K562 (cell line): ENCODE results near the gene ZC3H12A. TPM values are rescaled to one million over a fixed set of nuclear protein-coding genes. Genes with fewer than 3 reads are reported as not detected.

Experiments used
- ADNP ChIP-seq: fragments of 200-800 bp; sonication (Bioruptor generic); IDR thresholded peaks from 2 replicates; pipeline ENCODE4 v1.6.1; 2016; ENCODE audit warnings: missing genetic modification characterization, missing compliant biosample characterization
- CBX1 ChIP-seq: sonication (generic); IDR thresholded peaks from 2 replicates; pipeline ENCODE4 v1.6.1; 2016; ENCODE audit warnings: antibody characterized with exemption, low read depth, mild to moderate bottlenecking
- ILF3 ChIP-seq: fragments of 450-650 bp; IDR thresholded peaks from 2 replicates; pipeline ENCODE4 v1.6.1; 2018; ENCODE audit warnings: antibody characterized with exemption, mild to moderate bottlenecking, moderate library complexity, borderline replicate concordance
- SAP30 ChIP-seq: fragments of 200-600 bp; sonication (generic); IDR thresholded peaks from 2 replicates; pipeline ENCODE4 v1.6.1; 2012; ENCODE audit warnings: borderline replicate concordance, low read depth, mild to moderate bottlenecking, moderate library complexity, low read length, control low read depth, inconsistent platforms; ENCODE audit not compliant: insufficient read depth, poor library complexity, severe bottlenecking
- SRF ChIP-seq, 2 experiments: fragments of 250-450, 450-650 bp in 1 of 2; sonication (Bioruptor Pico) in 1 of 2; sonication (generic) in 1 of 2; formaldehyde crosslinking; IDR thresholded peaks; 2 replicates each; pipeline versions ENCODE4 v1.5.0 to v1.5.1; 2020 to 2022; ENCODE audit warnings: mild to moderate bottlenecking in 1 of 2, missing genetic modification reagents in 1 of 2
- ZNF239 ChIP-seq: fragments of 250-450 bp; sonication (Bioruptor Pico); IDR thresholded peaks from 2 replicates; pipeline ENCODE4 v1.4.0; 2020; ENCODE audit warnings: mild to moderate bottlenecking
- ZNF551 ChIP-seq: fragments of 250-450 bp; sonication (Bioruptor Pico); IDR thresholded peaks from 2 replicates; pipeline ENCODE4 v1.5.0; 2021; ENCODE audit warnings: mild to moderate bottlenecking, moderate library complexity
- ZNF696 ChIP-seq: fragments of 250-450 bp; sonication (Bioruptor Pico); conservative IDR thresholded peaks from 2 replicates; pipeline ENCODE4 v1.4.0; 2020; ENCODE audit warnings: mild to moderate bottlenecking, moderate library complexity
- ZNF76 ChIP-seq: fragments of 250-450 bp; sonication (Bioruptor Pico); IDR thresholded peaks from 2 replicates; pipeline ENCODE4 v1.4.0; 2020; ENCODE audit warnings: mild to moderate bottlenecking, moderate library complexity, borderline replicate concordance
- polyA plus RNA-seq, 8 experiments: library from polyadenylated mRNA; depleted of rRNA in 4 of 8; stranded (reverse) in 5 of 8; unstranded in 3 of 8; fragments of >200 nt; fragmentation: Nextera tagmentation in 2 of 8; fragmentation: Illumina TruSeq in 1 of 8; extraction: Ambion mirVana in 2 of 8; extraction: Trizol in 1 of 8; gene quantifications; 2 replicates each; pipeline versions ENCODE4 v1.2.1 to v1.2.3, GENCODE V29; 2011 to 2014; ENCODE audit warnings: inconsistent platforms in 1 of 8, missing spikeins in 1 of 8
- total RNA-seq, 7 experiments: library from RNA; depleted of rRNA in 6 of 7; stranded (reverse); fragments of >200 nt in 6 of 7; fragmentation: Illumina TruSeq in 2 of 7; extraction: Trizol in 2 of 7; gene quantifications; 2 replicates each; pipeline versions ENCODE4 v1.2.1 to v1.2.3, GENCODE V29; 2011 to 2021; ENCODE audit warnings: low replicate concordance in 1 of 7
- TF ChIP-seq, protein P1 (sequence below), 3 experiments: fragments of 200-800 bp in 1 of 3; fragments of 250-450 bp in 1 of 3; fragments of 450-650 bp in 1 of 3; sonication (Bioruptor Pico) in 1 of 3; sonication (Bioruptor generic) in 1 of 3; formaldehyde crosslinking in 1 of 3; IDR thresholded peaks; 2 replicates each; pipeline versions ENCODE4 v1.6.1 to v1.8.0; 2016 to 2022; ENCODE audit warnings: mild to moderate bottlenecking in 2 of 3, missing genetic modification characterization in 2 of 3, missing compliant biosample characterization in 1 of 3, moderate library complexity in 1 of 3
- TF ChIP-seq, protein P2 (sequence below): sonication (generic); formaldehyde crosslinking; IDR thresholded peaks from 2 replicates; pipeline ENCODE4 v1.8.0; 2022; ENCODE audit warnings: mild to moderate bottlenecking, missing genetic modification reagents
- TF ChIP-seq, protein P3 (sequence below), 2 experiments: IDR thresholded peaks; 2 replicates each; pipeline ENCODE4 v1.6.1; 2012; ENCODE audit warnings: improper control_type of control experiment in 2 of 2, low read depth in 2 of 2, low read length in 2 of 2, borderline replicate concordance in 1 of 2

Gene ZC3H12A
- total and polyA plus RNA-seq, 9 of the 15 experiments (the other 6 are each of a cell fraction or from before 2014, with no cell fraction given) = 0.14 to 9.4 (median 6.7) TPM

DNA sequence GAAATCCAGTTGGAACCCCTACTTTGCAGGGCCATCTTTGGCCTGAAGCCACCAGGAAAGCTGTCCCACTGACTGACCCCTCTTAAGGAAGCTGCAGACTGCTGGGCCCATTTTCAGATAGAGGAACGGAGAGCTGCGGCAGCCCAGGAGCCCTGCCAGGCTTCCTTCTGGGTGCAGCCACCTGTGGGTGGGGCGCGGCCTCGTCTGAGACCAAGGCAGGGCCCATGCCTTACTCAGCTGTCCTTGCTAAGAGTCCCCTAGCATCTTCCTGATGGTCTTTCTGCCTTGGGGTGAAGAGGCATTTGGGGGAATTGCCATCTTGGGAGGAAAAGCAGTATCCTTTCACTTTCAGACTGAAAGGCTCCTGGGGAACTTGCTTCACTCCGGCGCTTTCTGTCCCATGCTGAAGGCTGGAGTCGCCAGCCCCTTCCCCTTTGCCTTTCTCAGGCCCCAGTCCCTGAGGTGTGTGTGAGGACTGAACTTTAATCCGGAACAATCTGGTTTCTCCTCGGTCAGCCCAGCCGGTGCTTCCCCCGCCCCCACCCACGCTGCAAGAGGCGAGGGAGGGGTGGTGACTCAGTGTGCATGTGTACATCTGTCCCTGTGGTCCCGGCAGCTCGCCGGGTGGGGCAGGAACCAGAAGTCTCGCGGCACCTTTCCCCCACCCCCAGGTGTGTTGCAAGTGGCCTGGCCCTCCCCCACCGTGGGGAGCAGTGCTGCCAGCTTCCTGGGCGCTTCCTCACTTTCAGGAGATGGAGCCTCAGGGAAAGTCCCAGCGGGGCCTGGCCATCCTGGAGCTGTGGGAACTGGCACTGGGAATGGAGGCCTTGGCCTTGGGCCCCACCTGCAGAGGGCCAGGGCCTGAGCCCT is 5.1 kb downstream of the ZC3H12A start (continued):
- TF ChIP-seq SRF (CRISPR knock-in tag; IDR thresholded peaks at IDR 0.05) (peak in 1 of 2 experiments; percentile 59; a peak in 1 of 4 replicates), ZNF551 (CRISPR knock-in tag) (no peak), SAP30 (no peak), ILF3 (no peak), CBX1 (no peak), ZNF76 (CRISPR knock-in tag) (no peak), ZNF239 (CRISPR knock-in tag) (no peak), ADNP (tag) (no peak), ZNF696 (no peak)
- TF ChIP-seq, protein P1, sequence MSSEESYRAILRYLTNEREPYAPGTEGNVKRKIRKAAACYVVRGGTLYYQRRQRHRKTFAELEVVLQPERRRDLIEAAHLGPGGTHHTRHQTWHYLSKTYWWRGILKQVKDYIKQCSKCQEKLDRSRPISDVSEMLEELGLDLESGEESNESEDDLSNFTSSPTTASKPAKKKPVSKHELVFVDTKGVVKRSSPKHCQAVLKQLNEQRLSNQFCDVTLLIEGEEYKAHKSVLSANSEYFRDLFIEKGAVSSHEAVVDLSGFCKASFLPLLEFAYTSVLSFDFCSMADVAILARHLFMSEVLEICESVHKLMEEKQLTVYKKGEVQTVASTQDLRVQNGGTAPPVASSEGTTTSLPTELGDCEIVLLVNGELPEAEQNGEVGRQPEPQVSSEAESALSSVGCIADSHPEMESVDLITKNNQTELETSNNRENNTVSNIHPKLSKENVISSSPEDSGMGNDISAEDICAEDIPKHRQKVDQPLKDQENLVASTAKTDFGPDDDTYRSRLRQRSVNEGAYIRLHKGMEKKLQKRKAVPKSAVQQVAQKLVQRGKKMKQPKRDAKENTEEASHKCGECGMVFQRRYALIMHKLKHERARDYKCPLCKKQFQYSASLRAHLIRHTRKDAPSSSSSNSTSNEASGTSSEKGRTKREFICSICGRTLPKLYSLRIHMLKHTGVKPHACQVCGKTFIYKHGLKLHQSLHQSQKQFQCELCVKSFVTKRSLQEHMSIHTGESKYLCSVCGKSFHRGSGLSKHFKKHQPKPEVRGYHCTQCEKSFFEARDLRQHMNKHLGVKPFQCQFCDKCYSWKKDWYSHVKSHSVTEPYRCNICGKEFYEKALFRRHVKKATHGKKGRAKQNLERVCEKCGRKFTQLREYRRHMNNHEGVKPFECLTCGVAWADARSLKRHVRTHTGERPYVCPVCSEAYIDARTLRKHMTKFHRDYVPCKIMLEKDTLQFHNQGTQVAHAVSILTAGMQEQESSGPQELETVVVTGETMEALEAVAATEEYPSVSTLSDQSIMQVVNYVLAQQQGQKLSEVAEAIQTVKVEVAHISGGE (CRISPR knock-in tag; IDR thresholded peaks at IDR 0.05) = peak in 1 of 3 experiments; percentile 71; a peak in 1 of 6 replicates
- TF ChIP-seq, protein P2, sequence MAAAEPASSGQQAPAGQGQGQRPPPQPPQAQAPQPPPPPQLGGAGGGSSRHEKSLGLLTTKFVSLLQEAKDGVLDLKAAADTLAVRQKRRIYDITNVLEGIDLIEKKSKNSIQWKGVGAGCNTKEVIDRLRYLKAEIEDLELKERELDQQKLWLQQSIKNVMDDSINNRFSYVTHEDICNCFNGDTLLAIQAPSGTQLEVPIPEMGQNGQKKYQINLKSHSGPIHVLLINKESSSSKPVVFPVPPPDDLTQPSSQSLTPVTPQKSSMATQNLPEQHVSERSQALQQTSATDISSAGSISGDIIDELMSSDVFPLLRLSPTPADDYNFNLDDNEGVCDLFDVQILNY (CRISPR knock-in tag) = 0 out of 2 replicates have a peak, but pooled peaks have one; percentile 49
- TF ChIP-seq, protein P3, sequence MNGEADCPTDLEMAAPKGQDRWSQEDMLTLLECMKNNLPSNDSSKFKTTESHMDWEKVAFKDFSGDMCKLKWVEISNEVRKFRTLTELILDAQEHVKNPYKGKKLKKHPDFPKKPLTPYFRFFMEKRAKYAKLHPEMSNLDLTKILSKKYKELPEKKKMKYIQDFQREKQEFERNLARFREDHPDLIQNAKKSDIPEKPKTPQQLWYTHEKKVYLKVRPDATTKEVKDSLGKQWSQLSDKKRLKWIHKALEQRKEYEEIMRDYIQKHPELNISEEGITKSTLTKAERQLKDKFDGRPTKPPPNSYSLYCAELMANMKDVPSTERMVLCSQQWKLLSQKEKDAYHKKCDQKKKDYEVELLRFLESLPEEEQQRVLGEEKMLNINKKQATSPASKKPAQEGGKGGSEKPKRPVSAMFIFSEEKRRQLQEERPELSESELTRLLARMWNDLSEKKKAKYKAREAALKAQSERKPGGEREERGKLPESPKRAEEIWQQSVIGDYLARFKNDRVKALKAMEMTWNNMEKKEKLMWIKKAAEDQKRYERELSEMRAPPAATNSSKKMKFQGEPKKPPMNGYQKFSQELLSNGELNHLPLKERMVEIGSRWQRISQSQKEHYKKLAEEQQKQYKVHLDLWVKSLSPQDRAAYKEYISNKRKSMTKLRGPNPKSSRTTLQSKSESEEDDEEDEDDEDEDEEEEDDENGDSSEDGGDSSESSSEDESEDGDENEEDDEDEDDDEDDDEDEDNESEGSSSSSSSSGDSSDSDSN (IDR thresholded peaks at IDR 0.05; ENCODE audit: borderline replicate concordance in 1 of 2, low read depth in 2 of 2, low read length in 2 of 2) = 0 out of 4 replicates have a peak, but pooled peaks of 1 of the 2 experiments have one; percentile 43
